GM21619 (cell line): ENCODE data around the gene TMEM191C.
"Not testable (repeated sequence)": the region's sequence is repeated elsewhere in the genome, so short reads cannot be mapped to it uniquely, and the experiment has no call there.

Experiments
- ATAC-seq: cut with Tn5 transposase; IDR thresholded peaks from one replicate; pipeline ENCODE4 v1.9.1; 2021; ENCODE audit not compliant: unreplicated experiment

Gene TMEM191C

DNA sequence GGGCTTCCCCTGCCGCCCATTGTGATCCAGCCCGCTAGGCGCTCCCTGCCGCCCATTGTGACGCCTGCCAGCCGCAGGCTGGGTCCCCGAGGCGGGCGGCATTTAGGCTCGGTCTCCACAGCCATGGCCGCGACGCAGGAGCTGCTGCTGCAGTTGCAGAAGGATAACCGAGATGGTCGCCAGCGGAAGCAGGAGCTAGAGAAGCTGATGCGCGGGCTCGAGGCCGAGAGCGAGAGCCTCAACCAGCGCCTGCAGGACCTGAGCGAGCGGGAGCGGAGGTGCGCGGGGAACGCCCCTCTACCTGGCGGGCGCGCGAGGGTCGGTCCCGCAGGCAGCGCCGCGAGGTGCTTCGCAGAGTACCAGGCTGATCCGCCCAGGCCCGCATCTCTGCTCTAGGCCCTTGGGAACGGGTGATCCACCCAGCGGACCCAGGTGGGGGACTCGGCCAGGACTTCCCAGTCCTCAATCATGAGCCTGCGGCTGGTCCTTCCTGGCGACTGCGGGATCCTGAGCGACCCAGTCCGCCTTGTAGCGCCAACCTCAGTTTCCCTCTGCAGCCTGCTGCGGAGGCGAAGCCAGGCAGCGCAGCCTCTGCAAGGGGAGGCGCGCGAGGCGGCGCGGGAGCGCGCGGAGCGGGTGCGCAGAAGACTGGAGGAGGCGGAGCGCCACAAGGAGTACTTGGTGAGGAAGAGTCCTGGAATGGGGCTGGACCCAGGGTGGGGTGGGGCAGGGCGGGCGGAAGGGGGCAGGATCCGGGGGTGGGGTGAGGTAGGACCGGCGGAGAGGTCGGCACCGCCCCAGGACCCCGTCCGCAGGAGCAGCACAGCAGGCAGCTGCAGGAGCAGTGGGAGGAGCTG lies at the start of gene TMEM191C:
Gene TMEM191C, plus strand, starts transcription at position 51 of the 857 bp plus-strand sequence. Its CDS starts 73 bp downstream, at position 124.
- ATAC-seq, result peak; percentile 4

DNA sequence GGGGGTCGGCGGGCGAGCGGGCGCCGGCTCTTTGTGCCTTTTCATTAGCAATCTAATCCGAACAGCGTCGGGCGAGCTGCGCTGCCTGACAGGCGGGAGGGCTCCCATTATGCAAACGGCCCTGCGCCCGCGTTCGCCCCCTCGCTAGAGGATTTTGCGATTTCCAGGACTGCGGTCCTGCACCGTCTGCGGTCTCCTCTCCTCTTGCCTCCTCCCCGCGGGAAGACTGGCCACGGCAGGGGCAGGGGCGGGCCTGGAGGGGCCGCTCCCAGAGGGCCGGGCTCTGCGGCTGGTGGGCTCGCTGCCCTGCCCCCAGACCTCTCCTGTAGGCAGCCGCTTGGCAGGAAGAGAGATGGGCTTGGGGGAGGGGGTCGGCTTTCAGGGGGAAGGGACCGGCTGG lies 49.3 kb upstream of the TMEM191C start:
- not testable (repeated sequence) for ATAC-seq

DNA sequence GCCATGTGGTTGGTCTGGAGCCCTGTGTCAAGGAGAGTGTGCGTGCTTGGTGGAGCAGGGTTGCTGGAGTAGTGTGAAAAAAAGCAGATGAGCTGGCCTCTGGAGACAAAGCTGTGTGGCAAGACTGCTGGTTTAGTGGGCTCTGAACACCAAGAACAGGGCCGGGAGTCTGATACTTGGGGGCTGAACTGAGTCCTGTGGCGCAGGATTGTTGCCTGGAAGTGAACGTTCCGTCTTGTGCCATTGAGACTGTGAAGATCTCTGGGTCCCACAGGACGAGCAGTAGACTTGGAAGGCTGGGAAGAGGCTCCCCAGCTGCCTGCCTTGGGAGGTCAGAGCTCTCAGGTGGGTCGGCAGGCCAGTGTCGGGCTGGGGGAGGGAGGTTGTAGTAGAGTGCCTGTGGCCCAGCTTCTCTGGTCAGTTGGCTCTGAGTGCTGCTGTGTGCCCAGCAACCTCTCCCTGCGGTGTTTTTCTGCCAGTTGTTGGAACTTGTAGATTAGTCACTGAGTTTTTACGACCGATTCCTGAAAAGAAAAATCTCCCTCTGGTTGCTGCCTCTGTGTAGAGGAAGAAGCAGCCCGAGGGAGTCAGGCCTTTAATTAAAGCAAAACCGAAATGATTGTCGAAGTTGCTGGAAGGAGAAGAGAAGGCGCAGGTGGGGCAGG lies 48.1 kb upstream of the TMEM191C start:
- not testable (repeated sequence) for ATAC-seq

DNA sequence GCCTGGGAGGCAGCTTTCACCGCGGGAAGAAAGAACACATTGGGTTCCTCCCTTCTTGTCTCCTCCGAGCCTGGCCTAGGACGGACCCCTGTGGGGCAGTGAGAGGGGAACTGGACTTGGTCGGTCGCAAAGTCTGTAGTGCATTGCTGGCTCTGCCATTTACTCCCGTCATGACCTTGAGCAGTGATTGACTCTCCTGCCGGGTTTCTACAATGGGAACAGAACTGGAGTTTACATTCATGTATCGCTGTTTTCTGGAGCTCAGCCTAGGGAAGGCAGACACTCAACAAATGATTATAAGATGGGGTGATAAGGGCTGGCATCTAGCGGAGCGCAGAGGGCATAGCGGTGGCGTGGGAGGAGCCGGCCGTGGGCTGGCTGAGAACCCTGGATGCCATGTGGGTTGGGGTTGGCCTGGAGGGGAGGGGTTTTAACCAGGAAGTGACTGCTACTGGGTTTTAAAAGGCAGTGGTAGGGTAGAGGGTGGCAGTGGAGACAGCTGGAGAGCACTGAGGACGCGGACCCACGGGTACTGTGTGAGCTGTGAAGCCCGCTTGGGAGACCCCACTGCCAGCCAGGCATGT lies 46.9 kb upstream of the TMEM191C start:
- not testable (repeated sequence) for ATAC-seq

DNA sequence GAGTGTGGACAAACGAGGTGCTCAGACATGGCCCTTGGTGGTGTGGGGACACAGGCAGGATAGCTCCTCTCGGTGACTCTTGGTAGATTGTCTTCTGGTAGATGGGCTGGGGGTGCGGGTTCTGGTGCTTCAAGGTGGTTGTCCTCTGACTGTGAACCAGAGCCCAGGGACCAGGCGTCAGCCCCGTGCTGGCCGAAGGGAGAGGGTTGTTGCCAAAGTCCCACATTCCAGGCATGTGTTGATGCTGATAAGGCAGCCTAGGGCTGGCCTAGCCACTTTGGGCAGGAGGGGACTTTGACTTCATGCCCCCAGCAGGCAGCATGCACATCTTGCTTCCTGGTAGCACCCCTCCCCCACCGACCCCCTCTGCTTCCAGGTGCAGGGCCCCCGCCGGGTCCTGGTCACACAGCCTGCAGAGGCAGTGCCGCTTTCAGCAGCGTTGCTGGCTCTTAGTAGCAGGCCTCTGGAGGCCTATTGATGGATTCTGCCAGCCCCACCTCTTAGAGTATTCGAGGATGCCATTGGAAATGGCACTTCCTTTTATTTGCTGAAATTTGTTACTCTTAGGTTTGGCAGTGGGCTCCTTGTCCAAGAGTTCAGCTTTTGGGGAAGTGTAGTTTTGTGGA lies 43.0 kb upstream of the TMEM191C start:
- not testable (repeated sequence) for ATAC-seq

- not testable (repeated sequence) for ATAC-seq
Observed at GRCh38 chr22:21434378-21435233, 32.6 kb upstream of the TMEM191C start.

GRCh38 chr22:21435998-21436810 lies 31.0 kb upstream of the TMEM191C start:
- not testable (repeated sequence) for ATAC-seq

- not testable (repeated sequence) for ATAC-seq
Observed at GRCh38 chr22:21438013-21438412, 29.2 kb upstream of the TMEM191C start.

DNA sequence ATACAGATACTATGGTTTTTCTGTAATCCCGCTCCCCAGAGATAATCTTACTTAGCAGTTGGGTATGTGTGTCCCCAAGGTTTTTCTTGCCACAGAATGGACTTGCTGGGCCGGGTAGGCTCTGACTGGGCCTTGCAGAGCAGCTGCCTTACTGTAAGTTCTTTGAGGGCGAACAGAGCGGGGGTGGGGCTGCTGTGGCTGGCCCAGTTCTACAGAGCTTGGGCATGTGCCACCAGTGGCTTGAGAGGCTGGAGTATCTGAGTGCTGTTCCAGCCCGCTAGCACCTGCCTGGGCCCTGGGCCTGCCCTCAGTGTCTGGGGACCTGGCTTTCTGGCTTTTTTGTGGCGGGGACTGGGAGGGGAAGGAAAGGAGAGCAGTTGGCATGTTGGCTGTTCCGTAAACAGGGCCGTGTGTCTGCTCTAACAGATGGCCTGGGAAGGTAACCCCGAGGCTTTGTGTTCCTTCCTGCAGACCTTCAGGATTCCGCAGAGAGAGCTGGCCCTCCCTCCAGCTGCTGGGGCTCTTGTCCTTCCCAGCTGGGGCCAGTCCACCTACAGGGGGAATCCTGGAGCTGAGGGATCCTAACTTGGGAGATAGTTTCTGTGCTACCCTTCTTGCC lies 27.1 kb upstream of the TMEM191C start:
- ATAC-seq, result not testable (repeated sequence)

- ATAC-seq, result not testable (repeated sequence)
Observed at GRCh38 chr22:21440676-21441075, 26.5 kb upstream of the TMEM191C start.

DNA sequence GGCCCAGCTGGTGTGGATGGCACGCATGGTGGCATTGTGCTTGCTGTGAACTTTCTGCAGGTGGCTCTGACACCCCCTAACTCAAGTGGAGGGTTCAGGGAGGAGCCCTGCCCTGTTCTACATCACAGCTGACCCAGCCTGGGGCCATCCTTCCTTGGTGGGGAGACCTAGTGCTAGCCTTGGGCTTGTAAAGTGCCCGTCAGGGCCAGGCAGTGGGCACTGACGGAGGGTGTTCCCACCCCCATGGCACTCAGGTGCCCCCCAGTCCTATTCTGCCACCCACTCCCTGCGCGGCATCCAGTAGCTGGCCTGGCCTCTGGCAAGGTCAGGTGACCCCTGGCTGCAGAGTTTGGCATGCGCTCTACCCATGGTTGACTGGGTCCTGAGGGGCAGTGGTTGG lies 26.0 kb upstream of the TMEM191C start:
- ATAC-seq, result not testable (repeated sequence)

- ATAC-seq, result not testable (repeated sequence)
Observed at GRCh38 chr22:21442123-21442522, 25.1 kb upstream of the TMEM191C start.

GRCh38 chr22:21442646-21443045 lies 24.5 kb upstream of the TMEM191C start:
- ATAC-seq, result not testable (repeated sequence)

- ATAC-seq, result no peak
Observed at GRCh38 chr22:21443057-21443734, 24.0 kb upstream of the TMEM191C start.

DNA sequence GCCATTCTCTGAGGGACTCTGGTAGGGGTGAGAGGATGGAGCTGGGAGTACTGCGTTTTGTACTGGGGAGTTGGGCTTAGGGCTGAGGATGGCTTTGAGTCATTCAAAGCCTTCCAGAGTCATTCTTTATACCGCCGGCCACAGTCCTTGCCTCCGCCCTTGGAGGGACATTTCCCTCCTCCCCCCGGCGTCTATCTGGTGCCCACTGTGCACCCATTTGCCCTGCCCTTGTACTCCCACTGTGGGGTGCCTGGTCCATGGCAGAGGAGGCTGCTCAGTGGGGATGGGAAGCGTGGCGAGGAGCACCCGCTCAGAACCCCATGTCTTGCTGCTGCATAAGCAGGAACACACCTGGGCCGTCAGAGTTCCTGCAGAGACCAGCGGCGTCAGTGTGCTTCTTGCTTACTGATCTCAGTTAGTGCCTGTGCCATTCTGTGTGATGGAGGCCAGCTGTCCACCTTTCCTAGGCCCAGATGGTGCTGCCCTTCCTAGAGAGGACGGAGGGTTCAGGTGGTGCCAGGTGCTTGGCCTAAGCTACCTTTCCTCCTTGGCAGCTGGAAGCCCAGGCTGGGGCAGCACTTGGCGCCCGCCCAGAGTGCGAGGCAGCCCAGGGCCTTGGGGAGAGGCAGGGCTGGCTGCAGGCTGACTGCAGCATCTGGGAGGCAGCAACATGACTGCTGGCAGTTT lies 23.3 kb upstream of the TMEM191C start:
- no peak for ATAC-seq

- no peak for ATAC-seq
Observed at GRCh38 chr22:21444701-21445436, 22.3 kb upstream of the TMEM191C start.

DNA sequence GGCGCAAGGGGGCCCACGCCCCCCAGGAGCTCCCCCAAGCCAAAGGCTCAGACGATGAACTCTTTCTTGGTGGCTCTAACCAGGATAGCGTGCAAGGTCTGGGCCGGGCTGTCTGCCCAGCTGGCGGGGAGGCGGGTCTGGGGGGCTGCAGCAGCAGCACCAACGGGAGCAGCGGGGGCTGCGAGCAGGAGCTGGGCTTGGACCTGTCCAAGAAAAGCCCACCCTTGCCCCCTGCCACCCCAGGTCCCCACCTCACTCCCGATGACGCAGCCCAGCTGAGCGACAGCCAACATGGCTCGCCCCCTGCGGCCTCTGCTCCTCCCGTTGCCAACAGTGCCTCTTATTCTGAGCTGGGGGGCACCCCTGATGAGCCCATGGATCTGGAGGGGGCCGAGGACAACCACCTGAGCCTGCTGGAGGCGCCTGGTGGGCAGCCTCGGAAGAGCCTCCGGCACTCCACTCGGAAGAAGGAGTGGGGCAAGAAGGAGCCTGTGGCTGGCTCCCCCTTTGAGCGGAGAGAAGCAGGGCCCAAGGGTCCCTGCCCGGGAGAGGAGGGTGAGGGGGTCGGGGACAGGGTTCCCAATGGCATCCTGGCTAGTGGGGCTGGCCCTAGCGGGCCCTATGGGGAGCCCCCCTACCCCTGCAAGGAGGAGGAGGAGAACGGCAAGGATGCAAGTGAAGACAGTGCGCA lies 21.6 kb upstream of the TMEM191C start:
- no peak for ATAC-seq
